H9 (cell line): ENCODE data around the gene ADGRG4. TPM values are rescaled to one million over a fixed set of nuclear protein-coding genes. Genes with fewer than 3 reads are reported as not detected.

Experiments used
- DNase-seq: peaks from one replicate; pipeline ENCODE4 v3.0.0-alpha.2; 2017
- H2AFZ ChIP-seq: one replicate; pipeline ENCODE4 v1.6.1; 2013; ENCODE audit warnings: mild to moderate bottlenecking, low read length, control low read depth, moderate library complexity
- H2AK5ac ChIP-seq: 2 replicates; pipeline ENCODE4 v1.6.1; 2013; ENCODE audit warnings: low read length, control low read depth, mixed read lengths; ENCODE audit not compliant: insufficient read length
- H2BK120ac ChIP-seq: one replicate; pipeline ENCODE4 v1.6.1; 2013; ENCODE audit warnings: low read depth, mild to moderate bottlenecking, low read length, control low read depth, inconsistent platforms; ENCODE audit not compliant: poor library complexity, severe bottlenecking
- H2BK12ac ChIP-seq: 2 replicates; pipeline ENCODE4 v1.6.1; 2013; ENCODE audit warnings: low read length, control low read depth, mixed read lengths, low read depth; ENCODE audit not compliant: insufficient read length
- H2BK15ac ChIP-seq: 2 replicates; pipeline ENCODE4 v1.6.1; 2013; ENCODE audit warnings: low read depth, low read length, control low read depth
- H2BK20ac ChIP-seq: one replicate; pipeline ENCODE4 v1.6.1; 2013; ENCODE audit warnings: low read depth, mild to moderate bottlenecking, low read length, control low read depth, inconsistent platforms; ENCODE audit not compliant: poor library complexity, severe bottlenecking
- H2BK5ac ChIP-seq: 2 replicates; pipeline ENCODE4 v1.6.1; 2013; ENCODE audit warnings: low read length, control low read depth, mixed read lengths; ENCODE audit not compliant: insufficient read length
- H3K14ac ChIP-seq: 2 replicates; pipeline ENCODE4 v1.6.1; 2013; ENCODE audit warnings: low read length, control low read depth; ENCODE audit not compliant: insufficient read depth
- H3K18ac ChIP-seq: 2 replicates; pipeline ENCODE4 v1.6.1; 2013; ENCODE audit warnings: low read depth, mild to moderate bottlenecking, mixed read lengths, low read length, control low read depth; ENCODE audit not compliant: insufficient read length
- H3K23ac ChIP-seq: 2 replicates; pipeline ENCODE4 v1.6.1; 2013; ENCODE audit warnings: low read length, control low read depth, mixed read lengths, low read depth; ENCODE audit not compliant: insufficient read length
- H3K23me2 ChIP-seq: 2 replicates; pipeline ENCODE4 v1.6.1; 2013; ENCODE audit warnings: low read depth, mild to moderate bottlenecking, mixed read lengths, low read length, control low read depth; ENCODE audit not compliant: insufficient read length, poor library complexity, severe bottlenecking
- H3K27ac ChIP-seq: 2 replicates; pipeline ENCODE4 v1.5.1; 2013; ENCODE audit warnings: low read length, control low read depth, mixed read lengths, low read depth; ENCODE audit not compliant: insufficient read length
- H3K27me3 ChIP-seq: 2 replicates; pipeline ENCODE4 v1.6.1; 2013; ENCODE audit warnings: low read length, control low read depth, inconsistent platforms; ENCODE audit not compliant: insufficient read depth
- H3K4ac ChIP-seq: 2 replicates; pipeline ENCODE4 v1.6.1; 2013; ENCODE audit warnings: low read depth, mild to moderate bottlenecking, control low read depth, inconsistent platforms, low read length, moderate library complexity
- H3K4me1 ChIP-seq: 2 replicates; pipeline ENCODE4 v1.6.1; 2013; ENCODE audit warnings: low read length, control low read depth, inconsistent platforms; ENCODE audit not compliant: insufficient read depth
- H3K4me2 ChIP-seq: 2 replicates; pipeline ENCODE4 v1.6.1; 2013; ENCODE audit warnings: low read length, control low read depth, mixed read lengths; ENCODE audit not compliant: insufficient read length, insufficient read depth
- H3K56ac ChIP-seq: 2 replicates; pipeline ENCODE4 v1.6.1; 2013; ENCODE audit warnings: low read depth, mild to moderate bottlenecking, mixed read lengths, low read length, control low read depth; ENCODE audit not compliant: insufficient read length
- H3K79me1 ChIP-seq: 2 replicates; pipeline ENCODE4 v1.6.1; 2013; ENCODE audit warnings: low read depth, mild to moderate bottlenecking, moderate library complexity, low read length, control low read depth, inconsistent platforms; ENCODE audit not compliant: insufficient read depth, poor library complexity, severe bottlenecking
- H3K79me2 ChIP-seq: 2 replicates; pipeline ENCODE4 v1.6.1; 2013; ENCODE audit warnings: low read length, control low read depth, inconsistent platforms; ENCODE audit not compliant: insufficient read depth
- H3K9ac ChIP-seq: 2 replicates; pipeline ENCODE4 v1.6.1; 2013; ENCODE audit warnings: low read length, control low read depth, mixed read lengths; ENCODE audit not compliant: insufficient read length; ENCODE audit errors: extremely low read depth
- H3K9me3 ChIP-seq: one replicate; pipeline ENCODE4 v1.6.1; 2013; ENCODE audit warnings: low read depth, low read length, inconsistent platforms; ENCODE audit not compliant: control insufficient read depth
- H3T11ph ChIP-seq: one replicate; pipeline ENCODE4 v1.6.1; 2013; ENCODE audit warnings: mild to moderate bottlenecking, low read length, control low read depth, inconsistent platforms
- H4K20me1 ChIP-seq: one replicate; pipeline ENCODE4 v1.6.1; 2013; ENCODE audit not compliant: control insufficient read depth, insufficient read length, insufficient read depth
- H4K5ac ChIP-seq: 2 replicates; pipeline ENCODE4 v1.6.1; 2013; ENCODE audit warnings: low read depth, mild to moderate bottlenecking, mixed read lengths, low read length, control low read depth; ENCODE audit not compliant: insufficient read length
- H4K8ac ChIP-seq: replicated peaks from 2 replicates; pipeline ENCODE4 v1.6.1; 2013; ENCODE audit warnings: low read length, control low read depth, mixed read lengths, low read depth; ENCODE audit not compliant: insufficient read length
- H4K91ac ChIP-seq: 2 replicates; pipeline ENCODE4 v1.6.1; 2013; ENCODE audit warnings: low read depth, mild to moderate bottlenecking, moderate library complexity, mixed read lengths, low read length, control low read depth; ENCODE audit not compliant: insufficient read length
- H3K27ac Mint-ChIP-seq, 3 experiments: 2 replicates in 2 of 3; 3 replicates in 1 of 3; pipeline ENCODE4 v1.8.0; 2020 to 2021; ENCODE audit warnings: mixed read lengths in 3 of 3, mild to moderate bottlenecking in 1 of 3, moderate library complexity in 1 of 3
- H3K27me3 Mint-ChIP-seq: 2 replicates; pipeline ENCODE4 v1.8.0; 2021; ENCODE audit warnings: low read depth, mild to moderate bottlenecking, moderate library complexity, mixed read lengths
- H3K36me3 Mint-ChIP-seq, 3 experiments: 2 replicates in 2 of 3; 3 replicates in 1 of 3; pipeline ENCODE4 v1.8.0; 2020 to 2021; ENCODE audit warnings: low read depth in 3 of 3, mixed read lengths in 3 of 3; ENCODE audit not compliant: insufficient read depth in 1 of 3
- H3K4me1 Mint-ChIP-seq, 2 experiments: 2 replicates each; pipeline ENCODE4 v1.8.0; 2020; ENCODE audit warnings: mixed read lengths in 2 of 2
- H3K4me3 Mint-ChIP-seq, 2 experiments: 2 replicates in 1 of 2; 3 replicates in 1 of 2; pipeline ENCODE4 v1.8.0; 2020 to 2021; ENCODE audit warnings: mild to moderate bottlenecking in 2 of 2, mixed read lengths in 2 of 2, moderate library complexity in 1 of 2
- H3K9me3 Mint-ChIP-seq, 2 experiments: 2 replicates in 1 of 2; 3 replicates in 1 of 2; pipeline ENCODE4 v1.8.0; 2020; ENCODE audit warnings: mild to moderate bottlenecking in 2 of 2, mixed read lengths in 2 of 2, moderate library complexity in 1 of 2
- CTCF ChIP-seq: fragments of 200-600 bp; sonication (generic); conservative IDR thresholded peaks from 3 replicates; pipeline ENCODE4 v1.8.0; 2021; ENCODE audit warnings: antibody characterized with exemption, mild to moderate bottlenecking
- WGBS: extraction: QIAGEN DNeasy Blood & Tissue Kit; methylation state at CpG from one replicate; pipeline ENCODE4 v1.1.7; 2013; ENCODE audit warnings: missing lambda C conversion rate, low lambda C conversion rate, mixed read lengths; ENCODE audit not compliant: insufficient read length; ENCODE audit errors: extremely low coverage; 5-methylcytosine and 5-hydroxymethylcytosine counted together
- total RNA-seq: library from RNA; stranded (reverse); gene quantifications from 2 replicates; pipeline ENCODE4 v1.2.1, GENCODE V29; 2021

The ADGRG4 gene
- total RNA-seq, 1 experiment from 2014 or later, result not detected

- no peak overlapping the region for H2BK12ac ChIP-seq
- no peak overlapping the region for H2BK120ac ChIP-seq
- H3K14ac ChIP-seq, result no peak overlapping the region
- H3K4me1 ChIP-seq, result no peaks in the 10 kb centered on the region
- WGBS, result no CpG with 5 or more reads among the region's 7 CpGs
- no peaks in the 10 kb centered on the region for H3K79me1 ChIP-seq
- Mint-ChIP-seq H3K36me3 (no peaks in the 10 kb centered on the region; a peak in 2 of 7 replicates), H3K9me3 (peaks cover 63 to 70% of the 10 kb centered on the region in 2 experiments), H3K27ac (no peak overlapping the region; a peak in 1 of 7 replicates), H3K4me3 (no peak overlapping the region), H3K27me3 (no peaks in the 10 kb centered on the region; the same call in none of the 2 replicates), H3K4me1 (peaks cover 11 to 13% of the 10 kb centered on the region in 2 experiments)
- no peak overlapping the region for H2BK20ac ChIP-seq
- no peak overlapping the region for H3K4me2 ChIP-seq
- no peak overlapping the region for H3K23ac ChIP-seq
- no peak overlapping the region for H2AFZ ChIP-seq
- no peak overlapping the region for H4K8ac ChIP-seq
- no peak for TF ChIP-seq CTCF
- H3K27ac ChIP-seq, result no peak overlapping the region
- H4K5ac ChIP-seq, result no peak overlapping the region
- H2BK5ac ChIP-seq, result no peak overlapping the region
- no peak for DNase-seq
- H3K9me3 ChIP-seq, result peaks cover 33% of the 10 kb centered on the region
- H3K23me2 ChIP-seq, result peaks cover 3% of the 10 kb centered on the region
- no peak overlapping the region for H3K9ac ChIP-seq
- H3T11ph ChIP-seq, result no peak overlapping the region
- no peak overlapping the region for H2BK15ac ChIP-seq
- no peak overlapping the region for H4K91ac ChIP-seq
- H3K18ac ChIP-seq, result no peak overlapping the region
- H2AK5ac ChIP-seq, result no peak overlapping the region
- H3K4ac ChIP-seq, result no peak overlapping the region
- H3K27me3 ChIP-seq, result no peaks in the 10 kb centered on the region
- H3K79me2 ChIP-seq, result no peaks in the 10 kb centered on the region
- H4K20me1 ChIP-seq, result no peaks in the 10 kb centered on the region
- H3K56ac ChIP-seq, result no peak overlapping the region
Measured at GRCh38 chrX:136256026-136256425, 44.7 kb upstream of the ADGRG4 start.
